NCI-H1417 (cell line): ENCODE measurements around the gene GAS6.

Source experiments
- DNase-seq, 3 experiments: peaks; one replicate each; lab custom pipeline; 2025; lab: John Stamatoyannopoulos, UW

GAS6 gene

GRCh38 chr13:113770937-113771336, 92.9 kb downstream of the GAS6 start:
- no peak for DNase-seq
